Natural killer cell (primary cell): ENCODE data around the gene OGFOD1. TPM values are rescaled to one million over a fixed set of nuclear protein-coding genes. Genes with fewer than 3 reads are reported as not detected.

ENCODE experiments used
- ATAC-seq, 3 donors: fragments of 150-1000 bp in 2 of 3; fragments of 200-7000 bp in 1 of 3; cut with Tn5 transposase; 1 replicate in 1 of 3; 2 replicates in 2 of 3; pipeline ENCODE4 v1.10.0; 2021; ENCODE audit warnings: mild to moderate bottlenecking in 2 of 3, moderate library complexity in 2 of 3
- DNase-seq, 2 donors: peaks; one replicate each; pipeline versions ENCODE4 v3.0.0 to v3.0.0-alpha.2; 2013 to 2021; ENCODE audit warnings: mixed read lengths in 1 of 2
- H3K27ac ChIP-seq: one replicate; pipeline ENCODE4 v1.5.1; 2013; ENCODE audit warnings: mild to moderate bottlenecking, low read length
- H3K27me3 ChIP-seq: one replicate; pipeline ENCODE4 v1.6.1; 2013; ENCODE audit warnings: low read length; ENCODE audit not compliant: control insufficient read depth, insufficient read depth
- H3K36me3 ChIP-seq: one replicate; pipeline ENCODE4 v1.6.1; 2013; ENCODE audit warnings: low read length; ENCODE audit not compliant: control insufficient read depth, insufficient read depth
- H3K4me1 ChIP-seq: one replicate; pipeline ENCODE4 v1.6.1; 2013; ENCODE audit warnings: low read length; ENCODE audit not compliant: control insufficient read depth, insufficient read depth
- H3K4me3 ChIP-seq: one replicate; pipeline ENCODE4 v1.5.1; 2013; ENCODE audit warnings: low read length
- H3K9me3 ChIP-seq: one replicate; pipeline ENCODE4 v1.6.1; 2013; ENCODE audit warnings: low read length; ENCODE audit not compliant: control insufficient read depth, insufficient read depth
- H3K27ac Mint-ChIP-seq, 2 donors: one replicate each; pipeline ENCODE4 v1.8.0; 2022; ENCODE audit warnings: mild to moderate bottlenecking in 2 of 2, mixed read lengths in 2 of 2, moderate library complexity in 1 of 2
- H3K27me3 Mint-ChIP-seq, 2 donors: one replicate each; pipeline ENCODE4 v1.8.0; 2022; ENCODE audit warnings: low read depth in 2 of 2, mixed read lengths in 2 of 2
- H3K36me3 Mint-ChIP-seq: one replicate; pipeline ENCODE4 v1.8.0; 2022; ENCODE audit warnings: mixed read lengths
- H3K4me1 Mint-ChIP-seq, 2 donors: one replicate each; pipeline ENCODE4 v1.8.0; 2022; ENCODE audit warnings: mixed read lengths in 2 of 2
- H3K4me3 Mint-ChIP-seq: one replicate; pipeline ENCODE4 v1.8.0; 2022; ENCODE audit warnings: mild to moderate bottlenecking, moderate library complexity, mixed read lengths
- H3K9me3 Mint-ChIP-seq, 2 donors: one replicate each; pipeline ENCODE4 v1.8.0; 2022; ENCODE audit warnings: mixed read lengths in 2 of 2
- CTCF ChIP-seq: fragments of 200-600 bp; IDR thresholded peaks from one replicate; pipeline ENCODE4 v1.8.0; 2022; ENCODE audit warnings: antibody characterized with exemption
- WGBS: methylation state at CpG from one replicate; pipeline ENCODE4 v1.1.7; 2013; ENCODE audit warnings: missing lambda C conversion rate; ENCODE audit not compliant: insufficient coverage; 5-methylcytosine and 5-hydroxymethylcytosine counted together
- intact Hi-C: fragments of 100-400 bp; cut with micrococcal nuclease; formaldehyde crosslinking; loops from one replicate; pipeline ENCODE4 v1.14.2; 2022
- total RNA-seq, 4 donors: library from RNA; stranded (reverse); fragments of 120-200 nt in 1 of 4; gene quantifications; one replicate each; pipeline versions ENCODE4 v1.2.3 to v1.2.4, GENCODE V29; 2013 to 2022

The OGFOD1 gene
- total RNA-seq, 3 donors from 2014 or later (not counting 1 experiment from before 2014, with no cell fraction given), result 12.7 to 20.6 (median 13.1) TPM

GRCh38 chr16:56510544-56510943 is 59.2 kb downstream of the OGFOD1 start:
- H3K9me3 ChIP-seq, result no peaks in the 10 kb centered on the region
- H3K4me3 ChIP-seq, result no peak overlapping the region
- no peak overlapping the region for H3K27ac ChIP-seq
- H3K27me3 ChIP-seq, result no peaks in the 10 kb centered on the region
- H3K27me3 Mint-ChIP-seq, result no peaks in the 10 kb centered on the region
- DNase-seq, result no peak
- peaks cover 50% of the 10 kb centered on the region for H3K36me3 ChIP-seq
- intact Hi-C loops, result no loop called here
- H3K36me3 Mint-ChIP-seq, result peaks cover 15% of the 10 kb centered on the region
- H3K4me1 ChIP-seq, result no peaks in the 10 kb centered on the region
- no peak overlapping the region for H3K4me3 Mint-ChIP-seq
- ATAC-seq, result no peak
- 83% methylated on average over 2 of the region's 2 CpGs for WGBS
- no peaks in the 10 kb centered on the region for H3K9me3 Mint-ChIP-seq
- peaks cover 8 to 9% of the 10 kb centered on the region in 2 donors for H3K4me1 Mint-ChIP-seq
- TF ChIP-seq CTCF, result no peak
- no peak overlapping the region for H3K27ac Mint-ChIP-seq

- no peak for TF ChIP-seq CTCF
- Mint-ChIP-seq H3K4me3 (no peak overlapping the region), H3K9me3 (no peaks in the 10 kb centered on the region), H3K27ac (no peak overlapping the region), H3K27me3 (no peaks in the 10 kb centered on the region), H3K4me1 (peaks cover 9 to 11% of the 10 kb centered on the region in 2 donors), H3K36me3 (peaks cover 7% of the 10 kb centered on the region)
- Histone ChIP-seq H3K27me3 (no peaks in the 10 kb centered on the region), H3K36me3 (peaks cover 39% of the 10 kb centered on the region), H3K4me3 (no peak overlapping the region), H3K27ac (no peak overlapping the region), H3K4me1 (no peaks in the 10 kb centered on the region), H3K9me3 (no peaks in the 10 kb centered on the region)
- no peak for DNase-seq
- no peak for ATAC-seq
- intact Hi-C loops, result no loop called here
- 93% methylated on average over 1 of the region's 1 CpG for WGBS
Measured at GRCh38 chr16:56512025-56512424, 60.7 kb downstream of the OGFOD1 start.

DNA sequence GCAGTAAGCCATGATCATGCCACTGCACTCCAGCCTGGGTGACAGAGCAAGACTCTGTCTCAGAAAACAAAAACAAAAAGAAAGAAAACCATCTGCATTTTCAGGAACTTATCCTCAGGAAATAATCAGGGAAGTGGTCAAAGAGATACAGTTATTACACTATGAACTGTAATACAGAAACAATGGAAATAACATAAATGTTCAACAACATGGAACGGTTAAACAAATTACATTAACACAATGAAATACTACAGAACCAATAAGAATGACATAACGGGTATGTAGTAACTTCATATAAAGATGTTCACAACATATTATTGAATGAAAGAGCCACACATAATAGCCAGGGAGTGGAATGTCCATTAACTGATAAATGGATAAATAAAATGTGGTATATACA is 61.7 kb downstream of the OGFOD1 start:
- intact Hi-C loops, result no loop called here
- H3K27me3 ChIP-seq, result no peaks in the 10 kb centered on the region
- Mint-ChIP-seq H3K4me1 (peaks cover 9 to 17% of the 10 kb centered on the region in 2 donors), H3K9me3 (no peaks in the 10 kb centered on the region), H3K36me3 (peaks cover 3% of the 10 kb centered on the region), H3K4me3 (no peak overlapping the region), H3K27me3 (no peaks in the 10 kb centered on the region), H3K27ac (peak overlapping the region in 1 of 2 donors; percentile 37)
- no peaks in the 10 kb centered on the region for H3K9me3 ChIP-seq
- H3K4me1 ChIP-seq, result no peaks in the 10 kb centered on the region
- H3K27ac ChIP-seq, result no peak overlapping the region
- H3K4me3 ChIP-seq, result no peak overlapping the region
- ATAC-seq, result no peak
- WGBS, result no CpG with 5 or more reads among the region's 2 CpGs
- DNase-seq, result no peak
- peaks cover 32% of the 10 kb centered on the region for H3K36me3 ChIP-seq
- TF ChIP-seq CTCF, result no peak

DNA sequence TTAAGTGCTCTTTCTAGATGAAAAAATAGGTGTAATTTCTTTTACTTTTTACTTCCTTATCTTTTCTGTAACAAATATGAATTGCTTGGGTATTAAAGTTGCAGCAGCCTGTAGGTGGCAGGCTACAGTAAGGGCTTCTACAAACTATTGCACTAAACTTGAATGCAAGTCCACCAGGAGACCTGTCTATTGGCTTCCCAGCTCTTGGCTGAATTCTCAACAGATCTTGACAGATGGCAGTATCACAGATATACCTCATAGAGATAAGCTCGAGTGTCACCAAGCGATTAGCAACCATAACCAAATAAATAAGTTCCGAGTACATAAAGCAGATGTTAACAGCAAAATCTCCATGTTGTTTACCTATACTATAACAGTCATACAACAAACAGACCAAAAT is 62.6 kb downstream of the OGFOD1 start:
- intact Hi-C loops, result loop anchor here (1.0 to 2.0 kb wide), 2 partner anchors 86 to 189 kb away; no protein-coding TSS in a partner anchor
- no peak overlapping the region for H3K4me3 Mint-ChIP-seq

More for the DNA sequence above, 62.6 kb downstream of the OGFOD1 start:
- Histone ChIP-seq H3K27me3 (no peaks in the 10 kb centered on the region), H3K27ac (no peak overlapping the region), H3K9me3 (no peaks in the 10 kb centered on the region), H3K4me3 (no peak overlapping the region), H3K36me3 (peaks cover 23% of the 10 kb centered on the region), H3K4me1 (peaks cover 1% of the 10 kb centered on the region)
- H3K27ac Mint-ChIP-seq, result peak overlapping the region; percentile 37 to 50
- WGBS, result 77% methylated on average over 3 of the region's 3 CpGs
- H3K9me3 Mint-ChIP-seq, result no peaks in the 10 kb centered on the region
- DNase-seq, result peak; percentile 18 to 74
- H3K27me3 Mint-ChIP-seq, result no peaks in the 10 kb centered on the region
- H3K4me1 Mint-ChIP-seq, result peaks cover 14 to 17% of the 10 kb centered on the region in 2 donors
- no peaks in the 10 kb centered on the region for H3K36me3 Mint-ChIP-seq
- TF ChIP-seq CTCF, result peak; percentile 72
- ATAC-seq, result peak; percentile 64 to 85 (median 77)
